Right lobe of liver (tissue), 6 donors: ENCODE results near the gene CDH23. TPM values are rescaled to one million over a fixed set of nuclear protein-coding genes. Genes with fewer than 3 reads are reported as not detected.

ENCODE experiments used
- ATAC-seq, 4 donors: fragments of 200-7000 bp; cut with Tn5 transposase; one replicate each; pipeline ENCODE4 v1.9.1; 2020; ENCODE audit warnings: mild to moderate bottlenecking in 4 of 4, moderate library complexity in 4 of 4
- DNase-seq, 3 donors: peaks; one replicate each; pipeline ENCODE4 v3.0.0-alpha.2; 2020
- H3K27ac ChIP-seq, 3 donors: fragments of 200-600 bp; one replicate each; pipeline ENCODE4 v1.8.0; 2022
- H3K27me3 ChIP-seq, 2 donors: fragments of 200-600 bp; one replicate each; pipeline ENCODE4 v1.8.0; 2022
- H3K36me3 ChIP-seq, 4 donors: fragments of 200-600 bp; sonication (generic) in 1 of 4; one replicate each; pipeline versions ENCODE4 v1.5.1 to v1.8.0; 2017 to 2022; ENCODE audit warnings: control low read depth in 1 of 4
- H3K4me1 ChIP-seq, 4 donors: fragments of 200-600 bp; sonication (generic) in 1 of 4; one replicate each; pipeline versions ENCODE4 v1.5.1 to v1.8.0; 2017 to 2022; ENCODE audit warnings: control low read depth in 1 of 4
- H3K4me3 ChIP-seq, 3 donors: fragments of 200-600 bp; one replicate each; pipeline ENCODE4 v1.8.0; 2022
- H3K9me3 ChIP-seq, 4 donors: fragments of 200-600 bp; sonication (generic) in 1 of 4; one replicate each; pipeline versions ENCODE4 v1.5.1 to v1.8.0; 2017 to 2022; ENCODE audit warnings: control low read depth in 1 of 4
- POLR2A ChIP-seq: fragments of 450-650 bp; IDR thresholded peaks from one replicate; pipeline ENCODE4 v1.6.1; 2017; ENCODE audit warnings: antibody characterized with exemption, mild to moderate bottlenecking
- WGBS: methylation state at CpG from one replicate; pipeline ENCODE4 v1.1.6; 2018; ENCODE audit warnings: low coverage, low lambda C conversion rate; ENCODE audit not compliant: insufficient coverage; ENCODE audit errors: missing lambda C conversion rate; 5-methylcytosine and 5-hydroxymethylcytosine counted together
- intact Hi-C, 2 donors: fragments of 100-400 bp; cut with DNase I; formaldehyde crosslinking; loops; one replicate each; pipeline versions ENCODE4 v1.11.2 to v1.14.1; 2022
- total RNA-seq, 6 experiments: library from RNA; depleted of rRNA in 2 of 6; stranded (reverse); fragments of >200 nt in 2 of 6; fragmentation: NEBNext Ultra II Directional in 3 of 6; extraction: Animal tissue kit (Norgen Biotek cat#: 25700) in 3 of 6; gene quantifications; one replicate each; pipeline versions ENCODE4 v1.1.0 to v1.2.4, GENCODE V29; 2016 to 2023
- TF ChIP-seq, protein P1 (sequence below), 4 donors: fragments of 200-600 bp in 3 of 4; fragments of 450-650 bp in 1 of 4; IDR thresholded peaks; one replicate each; pipeline versions ENCODE4 v1.5.1 to v1.8.0; 2016 to 2022; ENCODE audit warnings: antibody characterized with exemption in 4 of 4, mild to moderate bottlenecking in 2 of 4
- donor health status: DM: no; HTN: yes; CAD: no.
- donor health status: DM: no; HTN: no; CAD: no.
- donor health status: DM: no; HTN: no; CAD: no.
- donor health status: DM: no; HTN: yes; CAD: no.
- donor health status: DM: no; HTN: yes; CAD: no.

The CDH23 gene
- total RNA-seq, 6 experiments from 2014 or later = 3.3 to 19.7 (median 6.3) TPM

DNA sequence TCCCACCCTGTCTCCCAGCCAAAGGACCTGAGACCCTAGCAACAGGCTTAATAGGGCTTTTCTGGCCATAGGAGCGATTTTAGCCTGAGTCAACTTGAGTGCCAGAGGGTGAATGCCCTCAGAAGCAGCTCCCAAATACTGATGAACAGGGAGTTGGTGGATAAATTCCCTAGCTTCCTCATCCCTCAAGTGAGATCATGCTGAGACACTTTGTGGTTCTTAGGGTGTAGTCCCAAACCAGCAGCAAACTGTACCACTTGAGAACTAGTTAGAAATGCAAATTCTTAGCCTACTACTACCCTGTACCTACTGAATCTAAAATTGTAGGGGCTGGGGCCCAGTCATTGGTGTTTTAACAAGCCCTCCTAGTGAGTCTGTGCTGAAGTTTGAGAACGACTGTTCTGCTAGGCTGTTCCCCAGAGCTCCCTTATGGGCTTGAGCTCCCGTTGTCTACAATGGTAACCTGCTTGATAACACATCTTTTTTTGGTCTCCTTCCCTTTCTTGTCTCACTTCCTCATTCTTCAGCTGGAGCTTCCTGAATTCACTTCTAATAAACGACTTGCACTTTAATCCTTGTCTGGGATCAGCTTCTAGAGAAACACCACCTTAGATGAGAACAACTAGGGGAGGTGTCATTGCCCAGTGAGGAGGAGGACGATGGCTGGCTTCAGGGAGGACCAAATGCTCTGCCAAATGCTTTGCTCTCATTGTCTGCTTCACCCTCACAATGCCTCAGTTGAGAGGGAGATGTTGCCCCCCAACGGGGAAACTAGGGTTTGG lies 18.2 kb upstream of the CDH23 start:
- intact Hi-C loops = loop anchor here in 1 of 2 donors (5.0 kb wide), 1 partner anchor 61 kb away; the partner anchor contains the start of gene SLC29A3
- WGBS = 54% methylated on average over 5 of the region's 6 CpGs
- Histone ChIP-seq H3K4me3 (no peak overlapping the region), H3K36me3 (no peaks in the 10 kb centered on the region), H3K4me1 (peaks cover 0 to 8% (median 2%) of the 10 kb centered on the region in 4 donors), H3K27me3 (no peaks in the 10 kb centered on the region), H3K27ac (no peak overlapping the region), H3K9me3 (no peaks in the 10 kb centered on the region)
- DNase-seq (no peak), ATAC-seq (no peak)
- TF ChIP-seq, protein P1, sequence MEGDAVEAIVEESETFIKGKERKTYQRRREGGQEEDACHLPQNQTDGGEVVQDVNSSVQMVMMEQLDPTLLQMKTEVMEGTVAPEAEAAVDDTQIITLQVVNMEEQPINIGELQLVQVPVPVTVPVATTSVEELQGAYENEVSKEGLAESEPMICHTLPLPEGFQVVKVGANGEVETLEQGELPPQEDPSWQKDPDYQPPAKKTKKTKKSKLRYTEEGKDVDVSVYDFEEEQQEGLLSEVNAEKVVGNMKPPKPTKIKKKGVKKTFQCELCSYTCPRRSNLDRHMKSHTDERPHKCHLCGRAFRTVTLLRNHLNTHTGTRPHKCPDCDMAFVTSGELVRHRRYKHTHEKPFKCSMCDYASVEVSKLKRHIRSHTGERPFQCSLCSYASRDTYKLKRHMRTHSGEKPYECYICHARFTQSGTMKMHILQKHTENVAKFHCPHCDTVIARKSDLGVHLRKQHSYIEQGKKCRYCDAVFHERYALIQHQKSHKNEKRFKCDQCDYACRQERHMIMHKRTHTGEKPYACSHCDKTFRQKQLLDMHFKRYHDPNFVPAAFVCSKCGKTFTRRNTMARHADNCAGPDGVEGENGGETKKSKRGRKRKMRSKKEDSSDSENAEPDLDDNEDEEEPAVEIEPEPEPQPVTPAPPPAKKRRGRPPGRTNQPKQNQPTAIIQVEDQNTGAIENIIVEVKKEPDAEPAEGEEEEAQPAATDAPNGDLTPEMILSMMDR (IDR thresholded peaks at IDR 0.05) = no peak
- TF ChIP-seq POLR2A = no peak

DNA sequence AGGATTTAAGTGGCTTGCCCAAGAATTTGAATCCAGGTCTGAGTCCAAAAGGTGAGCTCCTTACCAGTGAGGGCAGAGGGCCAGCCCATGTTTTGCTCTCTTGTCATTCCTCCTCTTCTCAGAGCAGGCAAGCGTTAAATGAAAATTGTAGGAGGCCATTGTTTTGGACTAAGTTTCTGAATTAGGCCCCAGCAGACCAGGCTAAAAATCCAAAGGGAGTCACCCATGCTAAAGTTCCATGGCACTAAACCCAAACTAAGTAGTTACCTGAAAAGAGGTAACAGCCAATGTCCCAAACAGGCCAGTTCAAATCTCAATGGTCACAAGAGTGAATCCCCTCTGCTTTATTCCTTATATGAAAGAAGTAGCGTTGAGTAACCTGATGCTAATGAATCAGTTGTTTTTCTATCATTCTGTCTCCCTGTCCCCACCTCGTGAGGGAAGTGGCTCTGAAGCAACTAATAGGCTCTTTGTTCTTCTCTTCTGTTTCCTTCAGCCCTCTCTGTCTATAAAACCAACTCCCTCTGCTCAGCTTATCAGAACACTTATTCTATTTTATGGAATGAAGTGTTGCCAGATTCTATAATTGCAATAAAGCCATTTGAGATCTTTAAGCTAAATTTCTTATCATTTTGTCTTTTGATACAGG lies 17.5 kb upstream of the CDH23 start:
- H3K27ac ChIP-seq = no peak overlapping the region
- intact Hi-C loops = loop anchor here in 1 of 2 donors (5.0 kb wide), 1 partner anchor 62 kb away; the partner anchor contains the start of gene SLC29A3

DNA sequence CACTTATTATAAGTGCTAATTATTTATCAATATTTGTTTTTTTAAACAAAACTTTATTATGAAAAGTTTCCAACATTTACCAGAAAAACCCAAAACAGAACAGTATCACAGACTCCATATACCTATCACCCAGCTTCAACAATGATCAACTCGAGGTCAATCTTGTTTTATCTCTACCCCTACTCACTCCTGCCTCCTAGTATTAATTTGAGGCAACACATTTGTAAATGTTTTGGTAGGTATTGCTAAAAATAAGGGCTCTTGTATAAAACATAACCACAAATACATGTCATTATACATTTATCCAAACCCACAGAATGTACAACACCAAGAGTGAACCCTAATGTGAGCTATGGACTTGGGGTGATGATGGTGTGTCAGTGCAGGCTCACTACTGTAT lies 15.9 kb upstream of the CDH23 start:
- intact Hi-C loops = no loop called here
- H3K27ac ChIP-seq = no peak overlapping the region
- no peaks in the 10 kb centered on the region for H3K9me3 ChIP-seq
- peaks cover 0 to 8% (median 2%) of the 10 kb centered on the region in 4 donors for H3K4me1 ChIP-seq
- no peaks in the 10 kb centered on the region for H3K36me3 ChIP-seq
- no peak overlapping the region for H3K4me3 ChIP-seq
- 15% methylated on average over 1 of the region's 1 CpG for WGBS
- ATAC-seq (no peak), DNase-seq (no peak)
- TF ChIP-seq, protein P1 (IDR thresholded peaks at IDR 0.05) = peak in 1 of 4 donors; percentile 7
- TF ChIP-seq POLR2A = no peak
- no peaks in the 10 kb centered on the region for H3K27me3 ChIP-seq

More for the DNA sequence above, 17.5 kb upstream of the CDH23 start:
- 64% methylated on average over 2 of the region's 3 CpGs for WGBS
- no peaks in the 10 kb centered on the region for H3K27me3 ChIP-seq
- TF ChIP-seq, protein P1 (IDR thresholded peaks at IDR 0.05) = no peak
- no peak for TF ChIP-seq POLR2A
- peaks cover 0 to 8% (median 2%) of the 10 kb centered on the region in 4 donors for H3K4me1 ChIP-seq
- no peaks in the 10 kb centered on the region for H3K9me3 ChIP-seq
- no peak for ATAC-seq
- H3K4me3 ChIP-seq = no peak overlapping the region
- no peaks in the 10 kb centered on the region for H3K36me3 ChIP-seq
- no peak for DNase-seq

DNA sequence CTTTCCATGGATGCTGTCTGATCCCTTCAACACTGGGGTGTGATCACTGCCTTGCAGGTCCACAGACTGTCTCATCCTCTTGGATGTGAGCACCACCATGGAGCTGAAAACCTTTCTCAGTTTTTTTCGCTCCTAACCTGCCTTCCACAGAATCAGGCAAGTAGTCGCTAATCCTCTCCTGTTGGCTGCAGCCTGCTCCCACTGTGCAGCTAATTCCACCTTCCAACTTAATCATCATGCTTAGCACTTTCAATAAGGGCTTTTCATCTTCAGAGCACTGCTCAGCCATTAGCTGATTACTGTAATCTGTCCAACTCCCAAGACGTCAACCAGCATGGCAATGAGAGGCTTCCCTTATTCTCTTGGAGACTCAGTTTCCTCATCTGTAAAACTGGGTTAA lies 15.1 kb upstream of the CDH23 start:
- H3K27me3 ChIP-seq = no peaks in the 10 kb centered on the region
- intact Hi-C loops = no loop called here
- H3K4me3 ChIP-seq = no peak overlapping the region
- H3K4me1 ChIP-seq = peaks cover 0 to 5% (median 2%) of the 10 kb centered on the region in 4 donors
- no peaks in the 10 kb centered on the region for H3K9me3 ChIP-seq
- WGBS = 81% methylated on average over 3 of the region's 3 CpGs
- ATAC-seq (no peak), DNase-seq (no peak)
- TF ChIP-seq POLR2A = no peak
- TF ChIP-seq, protein P1 (IDR thresholded peaks at IDR 0.05) = no peak
- no peak overlapping the region for H3K27ac ChIP-seq
- no peaks in the 10 kb centered on the region for H3K36me3 ChIP-seq
